Neuronal stem cell (in vitro differentiated cells): ENCODE results near the gene SLIT3.
A peak's percentile ranks its signal among the peaks of the same experiment; 100 is the strongest.

Source experiments
- DNase-seq: peaks from one replicate; pipeline ENCODE4 v3.0.0-alpha.2; 2013; ENCODE audit warnings: low spot score
- H2AFZ ChIP-seq: one replicate; pipeline ENCODE4 v1.6.1; 2013; ENCODE audit warnings: mild to moderate bottlenecking, low read length, inconsistent platforms
- H2AK5ac ChIP-seq: 2 replicates; pipeline ENCODE4 v1.6.1; 2013; ENCODE audit warnings: low read depth, mild to moderate bottlenecking, inconsistent platforms, low read length, moderate library complexity, mixed read lengths
- H2BK120ac ChIP-seq: 2 replicates; pipeline ENCODE4 v1.6.1; 2013; ENCODE audit warnings: low read depth, mild to moderate bottlenecking, inconsistent platforms, low read length, moderate library complexity, mixed read lengths
- H2BK12ac ChIP-seq: one replicate; pipeline ENCODE4 v1.6.1; 2013; ENCODE audit warnings: low read length, inconsistent platforms
- H2BK15ac ChIP-seq: 2 replicates; pipeline ENCODE4 v1.6.1; 2013; ENCODE audit warnings: mild to moderate bottlenecking, low read length, inconsistent platforms, mixed read lengths
- H2BK5ac ChIP-seq: one replicate; pipeline ENCODE4 v1.6.1; 2013; ENCODE audit warnings: inconsistent platforms, mild to moderate bottlenecking, low read length, moderate library complexity
- H3K14ac ChIP-seq: one replicate; pipeline ENCODE4 v1.6.1; 2013; ENCODE audit warnings: low read length, inconsistent platforms
- H3K18ac ChIP-seq: 2 replicates; pipeline ENCODE4 v1.6.1; 2013; ENCODE audit warnings: low read length, inconsistent platforms
- H3K23ac ChIP-seq: 2 replicates; pipeline ENCODE4 v1.6.1; 2013; ENCODE audit warnings: low read depth, mild to moderate bottlenecking, mixed read lengths, low read length, inconsistent platforms; ENCODE audit not compliant: poor library complexity
- H3K27ac ChIP-seq: replicated peaks from 3 replicates; pipeline ENCODE4 v1.5.1; 2013; ENCODE audit warnings: low read length, inconsistent platforms
- H3K27me3 ChIP-seq, 3 experiments: 2 replicates each; pipeline ENCODE4 v1.6.1; 2013; ENCODE audit warnings: low read length in 3 of 3, mild to moderate bottlenecking in 2 of 3, inconsistent platforms in 1 of 3, low read depth in 1 of 3, mixed read lengths in 1 of 3, moderate library complexity in 1 of 3; ENCODE audit not compliant: control insufficient read depth in 3 of 3, insufficient read depth in 3 of 3
- H3K36me3 ChIP-seq, 2 donors: replicated peaks in 1 of 2; 2 replicates each; pipeline ENCODE4 v1.6.1; 2013; ENCODE audit warnings: low read length in 2 of 2; ENCODE audit not compliant: control insufficient read depth in 2 of 2, insufficient read depth in 2 of 2
- H3K4ac ChIP-seq: 2 replicates; pipeline ENCODE4 v1.6.1; 2013; ENCODE audit warnings: inconsistent platforms, mild to moderate bottlenecking, low read length, moderate library complexity
- H3K4me1 ChIP-seq, 2 donors: 1 replicate in 1 of 2; 2 replicates in 1 of 2; pipeline ENCODE4 v1.6.1; 2013; ENCODE audit warnings: low read length in 2 of 2, low read depth in 1 of 2; ENCODE audit not compliant: control insufficient read depth in 2 of 2, insufficient read depth in 1 of 2
- H3K4me2 ChIP-seq: one replicate; pipeline ENCODE4 v1.6.1; 2013; ENCODE audit warnings: mild to moderate bottlenecking, low read length, inconsistent platforms; ENCODE audit not compliant: insufficient read depth, poor library complexity, severe bottlenecking
- H3K4me3 ChIP-seq, 2 donors: 2 replicates each; pipeline ENCODE4 v1.5.1; 2013; ENCODE audit warnings: low read length in 2 of 2, mild to moderate bottlenecking in 2 of 2, inconsistent platforms in 1 of 2, moderate library complexity in 1 of 2
- H3K79me1 ChIP-seq: one replicate; pipeline ENCODE4 v1.6.1; 2013; ENCODE audit warnings: low read depth, mild to moderate bottlenecking, inconsistent platforms, low read length, moderate library complexity
- H3K9ac ChIP-seq: one replicate; pipeline ENCODE4 v1.6.1; 2013; ENCODE audit warnings: mild to moderate bottlenecking, low read depth, low read length, inconsistent platforms; ENCODE audit not compliant: poor library complexity
- H3K9me3 ChIP-seq, 2 donors: replicated peaks in 1 of 2; 2 replicates each; pipeline versions ENCODE3 to v1.6.1; 2013; ENCODE audit warnings: low read length in 2 of 2, mild to moderate bottlenecking in 2 of 2, inconsistent platforms in 1 of 2, low read depth in 1 of 2, mixed read lengths in 1 of 2, moderate library complexity in 1 of 2; ENCODE audit not compliant: control insufficient read depth in 2 of 2, insufficient read depth in 1 of 2
- H4K8ac ChIP-seq: one replicate; pipeline ENCODE4 v1.6.1; 2013; ENCODE audit warnings: low read depth, mild to moderate bottlenecking, inconsistent platforms, low read length, moderate library complexity
- H4K91ac ChIP-seq: one replicate; pipeline ENCODE4 v1.6.1; 2013; ENCODE audit warnings: low read length, low read depth, mild to moderate bottlenecking, inconsistent platforms; ENCODE audit not compliant: poor library complexity
- WGBS, 2 donors: extraction: QIAGEN DNeasy Blood & Tissue Kit; methylation state at CpG; one replicate each; pipeline ENCODE4 v1.1.7; 2013; ENCODE audit warnings: missing lambda C conversion rate in 2 of 2, mixed read lengths in 1 of 2; ENCODE audit not compliant: insufficient read length in 2 of 2, insufficient replicate concordance in 1 of 2; ENCODE audit errors: extremely low coverage in 2 of 2; 5-methylcytosine and 5-hydroxymethylcytosine counted together

SLIT3 gene

DNA sequence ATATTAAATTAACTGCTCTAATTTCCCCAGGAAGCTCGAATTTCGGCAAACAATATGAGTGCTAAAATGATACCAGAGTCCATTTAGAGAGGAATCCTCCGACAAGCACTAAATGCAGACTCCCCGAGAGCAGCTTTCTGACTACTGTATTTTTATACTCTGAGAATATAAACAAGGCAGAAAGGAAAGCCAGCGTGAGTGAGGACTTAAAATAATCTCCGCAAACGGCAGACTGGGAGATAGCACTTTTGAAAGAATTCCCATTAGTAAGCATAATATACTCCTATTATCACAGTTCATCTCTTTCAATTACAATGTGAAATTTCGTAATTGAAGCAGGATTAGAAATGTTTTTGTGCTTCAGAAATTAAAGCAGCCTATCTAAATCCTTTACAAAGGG, 452.4 kb downstream of the SLIT3 start:
- Histone ChIP-seq H3K4me3 (no peak overlapping the region), H3K9ac (no peak overlapping the region), H3K4ac (no peak overlapping the region), H2BK5ac (no peak overlapping the region), H2BK15ac (no peak overlapping the region), H3K9me3 (no peaks in the 10 kb centered on the region), H4K91ac (no peak overlapping the region), H2BK12ac (no peak overlapping the region), H4K8ac (no peak overlapping the region), H3K4me2 (no peak overlapping the region), H3K14ac (no peak overlapping the region), H2BK120ac (no peak overlapping the region), H3K4me1 (peaks cover 11 to 68% of the 10 kb centered on the region in 2 donors), H3K36me3 (no peaks in the 10 kb centered on the region), H3K27me3 (peaks cover 0 to 2% (median 0%) of the 10 kb centered on the region in 3 experiments), H3K27ac (no peak overlapping the region), H3K79me1 (no peaks in the 10 kb centered on the region), H2AFZ (no peak overlapping the region), H3K18ac (no peak overlapping the region), H2AK5ac (no peak overlapping the region), H3K23ac (no peak overlapping the region)
- DNase-seq: no peak
- WGBS, 2 donors: no CpG with 5 or more reads among the region's 8 CpGs

DNA sequence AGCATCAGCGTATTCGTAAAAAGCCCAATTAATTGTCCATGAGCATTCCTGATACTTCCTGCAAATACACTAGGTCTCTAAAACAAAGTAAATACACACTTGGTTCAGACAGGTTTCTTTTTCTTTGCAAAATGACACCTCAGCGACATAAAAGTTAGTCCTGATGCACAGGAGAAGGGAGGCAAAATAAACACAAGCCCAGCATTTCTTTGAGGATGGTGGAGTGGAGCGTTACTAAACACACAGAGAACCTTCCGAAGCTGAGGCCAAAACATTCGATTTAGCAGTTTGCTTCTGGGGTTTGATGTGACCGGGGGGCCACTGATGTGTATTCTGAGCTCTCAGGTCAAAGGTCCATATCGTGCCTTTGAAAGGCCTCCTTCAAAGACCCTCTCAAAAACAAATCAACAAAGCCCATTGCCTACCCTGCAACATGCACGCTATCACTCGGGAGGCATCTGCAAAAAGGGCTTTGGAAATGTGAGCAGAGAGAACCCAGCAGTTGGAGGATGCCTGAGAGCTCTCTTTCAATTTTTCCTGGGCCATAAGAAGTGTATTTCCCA, 453.3 kb downstream of the SLIT3 start:
- no peak overlapping the region for H3K4me3 ChIP-seq
- no peak overlapping the region for H4K8ac ChIP-seq
- H3K14ac ChIP-seq: no peak overlapping the region
- WGBS, 2 donors: no CpG with 5 or more reads among the region's 10 CpGs
- H3K18ac ChIP-seq: no peak overlapping the region
- H2BK120ac ChIP-seq: no peak overlapping the region
- no peak overlapping the region for H3K23ac ChIP-seq
- no peak overlapping the region for H3K27ac ChIP-seq
- peaks cover 11 to 63% of the 10 kb centered on the region in 2 donors for H3K4me1 ChIP-seq
- no peak overlapping the region for H3K4me2 ChIP-seq
- no peak overlapping the region for H3K4ac ChIP-seq
- H3K27me3 ChIP-seq: peaks cover 0 to 2% (median 0%) of the 10 kb centered on the region in 3 experiments
- H3K79me1 ChIP-seq: no peaks in the 10 kb centered on the region
- no peak overlapping the region for H3K9ac ChIP-seq
- no peak overlapping the region for H2BK12ac ChIP-seq
- no peaks in the 10 kb centered on the region for H3K36me3 ChIP-seq
- H3K9me3 ChIP-seq: no peaks in the 10 kb centered on the region
- H2BK15ac ChIP-seq: no peak overlapping the region
- H2AFZ ChIP-seq: peak overlapping the region; percentile 57
- no peak for DNase-seq
- H2BK5ac ChIP-seq: no peak overlapping the region
- no peak overlapping the region for H4K91ac ChIP-seq
- no peak overlapping the region for H2AK5ac ChIP-seq

DNA sequence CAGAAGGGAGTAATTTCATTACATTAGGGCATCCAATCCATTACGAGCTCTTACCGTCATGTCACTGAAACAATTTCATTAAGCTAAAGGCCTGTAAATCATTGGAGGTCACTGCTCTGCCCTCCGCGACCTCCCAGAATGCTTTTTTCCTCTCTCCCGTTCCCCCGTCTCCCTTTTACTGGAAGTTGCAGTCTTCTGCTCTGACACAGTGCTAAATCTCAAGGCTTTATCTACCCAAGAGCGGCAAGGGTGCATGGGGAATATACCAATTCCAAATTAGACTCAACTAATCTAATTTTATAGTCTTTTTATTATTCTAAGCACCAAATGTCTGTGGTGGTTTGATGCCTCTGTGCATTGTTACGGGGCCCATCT, 456.0 kb downstream of the SLIT3 start:
- no peak for DNase-seq
- H2BK5ac ChIP-seq: no peak overlapping the region
- no peaks in the 10 kb centered on the region for H3K9me3 ChIP-seq
- peak overlapping the region in 1 of 2 donors; percentile 8 for H3K4me3 ChIP-seq
- no peak overlapping the region for H3K4me2 ChIP-seq
- no peak overlapping the region for H3K4ac ChIP-seq
- no peak overlapping the region for H3K14ac ChIP-seq
- H3K27ac ChIP-seq: no peak overlapping the region
- no peak overlapping the region for H3K23ac ChIP-seq
- WGBS, 2 donors: no CpG with 5 or more reads among the region's 8 CpGs
- H2AFZ ChIP-seq: peak overlapping the region; percentile 84
- no peak overlapping the region for H4K91ac ChIP-seq
- H3K79me1 ChIP-seq: no peaks in the 10 kb centered on the region
- no peak overlapping the region for H2BK120ac ChIP-seq
- peaks cover 0 to 2% (median 0%) of the 10 kb centered on the region in 3 experiments for H3K27me3 ChIP-seq
- H2AK5ac ChIP-seq: no peak overlapping the region
- no peak overlapping the region for H4K8ac ChIP-seq
- H3K9ac ChIP-seq: no peak overlapping the region
- H3K4me1 ChIP-seq: peaks cover 9 to 49% of the 10 kb centered on the region in 2 donors
- no peak overlapping the region for H2BK12ac ChIP-seq
- H2BK15ac ChIP-seq: no peak overlapping the region
- no peaks in the 10 kb centered on the region for H3K36me3 ChIP-seq
- H3K18ac ChIP-seq: no peak overlapping the region

DNA sequence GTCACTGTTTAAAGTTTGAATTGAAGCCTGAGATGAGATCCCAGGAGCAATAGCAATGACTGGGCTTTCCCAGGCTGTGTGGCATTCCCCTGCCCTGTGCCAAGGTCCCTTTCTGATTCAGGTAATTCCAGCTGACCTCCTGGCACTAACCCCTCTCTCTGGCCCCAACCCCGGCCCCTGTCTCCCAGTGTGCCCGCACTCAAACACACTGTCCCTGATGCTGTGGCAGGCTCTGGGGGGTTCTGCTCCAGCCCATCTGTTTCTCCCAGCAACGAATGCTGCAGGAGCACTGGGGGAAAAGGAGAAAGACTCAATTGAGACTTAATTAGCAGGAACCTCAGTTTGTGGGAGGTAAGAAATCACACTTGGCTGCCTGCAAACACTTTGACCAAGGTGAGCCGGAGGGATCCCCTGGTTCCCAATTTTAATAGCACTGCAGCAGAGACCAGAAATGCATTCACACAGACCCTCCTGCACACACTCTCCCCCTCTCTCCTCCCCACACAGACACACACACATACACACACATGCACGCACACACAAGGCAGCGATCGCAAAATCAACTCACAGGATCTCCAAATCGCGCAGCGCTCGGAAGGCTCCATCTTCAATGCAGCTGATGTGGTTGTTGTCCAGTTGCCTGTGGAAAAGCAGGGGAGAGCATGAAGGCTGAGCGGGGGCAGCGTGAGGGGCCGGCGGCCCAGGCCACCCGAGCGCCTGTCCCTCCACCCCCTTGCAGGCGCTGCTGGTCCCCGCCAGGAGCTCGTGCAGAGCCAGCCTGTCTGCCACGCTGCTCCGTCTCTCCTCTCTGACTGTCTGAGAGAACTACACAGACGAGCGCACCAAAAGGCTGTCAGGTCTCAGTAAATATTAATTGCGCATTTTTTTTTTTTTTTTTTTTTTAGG, 456.7 kb downstream of the SLIT3 start:
- Histone ChIP-seq H2AFZ (peak overlapping the region; percentile 84), H4K91ac (no peak overlapping the region)

More for the DNA sequence above, 456.7 kb downstream of the SLIT3 start:
- no peak overlapping the region for H4K8ac ChIP-seq
- H3K18ac ChIP-seq: peak overlapping the region; percentile 70
- no peak overlapping the region for H3K4ac ChIP-seq
- no peaks in the 10 kb centered on the region for H3K36me3 ChIP-seq
- H2BK120ac ChIP-seq: no peak overlapping the region
- no peak for DNase-seq
- peak overlapping the region; percentile 67 for H3K14ac ChIP-seq
- no CpG with 5 or more reads among the region's 25 CpGs for WGBS, 2 donors
- peaks cover 0 to 2% (median 0%) of the 10 kb centered on the region in 3 experiments for H3K27me3 ChIP-seq
- no peaks in the 10 kb centered on the region for H3K9me3 ChIP-seq
- H2AK5ac ChIP-seq: no peak overlapping the region
- H3K23ac ChIP-seq: no peak overlapping the region
- no peak overlapping the region for H3K9ac ChIP-seq
- no peaks in the 10 kb centered on the region for H3K79me1 ChIP-seq
- peaks cover 9 to 47% of the 10 kb centered on the region in 2 donors for H3K4me1 ChIP-seq
- H3K4me2 ChIP-seq: no peak overlapping the region
- H3K27ac ChIP-seq: no peak overlapping the region
- no peak overlapping the region for H2BK15ac ChIP-seq
- H3K4me3 ChIP-seq: peak overlapping the region in 1 of 2 donors; percentile 19
- no peak overlapping the region for H2BK5ac ChIP-seq
- no peak overlapping the region for H2BK12ac ChIP-seq
